OCI-LY7 (cell line): ENCODE results near the gene SERPINB2.

ENCODE experiments used
- EZH2phosphoT487 ChIP-seq: fragments of 200-600 bp; sonication (generic); IDR thresholded peaks from 2 replicates; pipeline ENCODE4 v1.6.1; 2018; ENCODE audit warnings: low read depth, borderline replicate concordance, mild to moderate bottlenecking, mixed run types, antibody characterized with exemption, low read length, moderate library complexity, mixed read lengths
- TF ChIP-seq, protein P1 (sequence below): fragments of 200-600 bp; sonication (generic); conservative IDR thresholded peaks from 2 replicates; pipeline ENCODE4 v1.5.1; 2014; ENCODE audit warnings: mild to moderate bottlenecking, antibody characterized with exemption, low read length, moderate library complexity, mixed read lengths

- TF ChIP-seq, protein P1, sequence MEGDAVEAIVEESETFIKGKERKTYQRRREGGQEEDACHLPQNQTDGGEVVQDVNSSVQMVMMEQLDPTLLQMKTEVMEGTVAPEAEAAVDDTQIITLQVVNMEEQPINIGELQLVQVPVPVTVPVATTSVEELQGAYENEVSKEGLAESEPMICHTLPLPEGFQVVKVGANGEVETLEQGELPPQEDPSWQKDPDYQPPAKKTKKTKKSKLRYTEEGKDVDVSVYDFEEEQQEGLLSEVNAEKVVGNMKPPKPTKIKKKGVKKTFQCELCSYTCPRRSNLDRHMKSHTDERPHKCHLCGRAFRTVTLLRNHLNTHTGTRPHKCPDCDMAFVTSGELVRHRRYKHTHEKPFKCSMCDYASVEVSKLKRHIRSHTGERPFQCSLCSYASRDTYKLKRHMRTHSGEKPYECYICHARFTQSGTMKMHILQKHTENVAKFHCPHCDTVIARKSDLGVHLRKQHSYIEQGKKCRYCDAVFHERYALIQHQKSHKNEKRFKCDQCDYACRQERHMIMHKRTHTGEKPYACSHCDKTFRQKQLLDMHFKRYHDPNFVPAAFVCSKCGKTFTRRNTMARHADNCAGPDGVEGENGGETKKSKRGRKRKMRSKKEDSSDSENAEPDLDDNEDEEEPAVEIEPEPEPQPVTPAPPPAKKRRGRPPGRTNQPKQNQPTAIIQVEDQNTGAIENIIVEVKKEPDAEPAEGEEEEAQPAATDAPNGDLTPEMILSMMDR = no peak
- no peak for TF ChIP-seq EZH2phosphoT487
These were observed 8.6 kb upstream of the SERPINB2 start for GRCh38 chr18:63878925-63879324.
